NOMO-1 treated with DMSO at 0.1 percent for 48 hours (cell line): ENCODE measurements around the gene C1QTNF2.

ENCODE experiments used
- DNase-seq: peaks from one replicate; lab custom pipeline; 2025; ENCODE audit not compliant: unreplicated experiment; lab: John Stamatoyannopoulos, UW

C1QTNF2 gene

GRCh38 chr5:160375166-160375565 is 4.7 kb upstream of the C1QTNF2 start:
- no peak for DNase-seq

GRCh38 chr5:160371294-160371693 is 868 bp upstream of the C1QTNF2 start:
- no peak for DNase-seq

- DNase-seq, result no peak
These were observed 248 bp upstream of the C1QTNF2 start for GRCh38 chr5:160370713-160371034.

GRCh38 chr5:160367885-160368284 is 2.5 kb downstream of the C1QTNF2 start:
- no peak for DNase-seq

GRCh38 chr5:160367261-160367660 is 3.2 kb downstream of the C1QTNF2 start:
- DNase-seq, result no peak

GRCh38 chr5:160366230-160366629 is 4.2 kb downstream of the C1QTNF2 start:
- no peak for DNase-seq

GRCh38 chr5:160363660-160364395 is 6.6 kb downstream of the C1QTNF2 start:
- no peak for DNase-seq

GRCh38 chr5:160363211-160363610 is 7.2 kb downstream of the C1QTNF2 start:
- DNase-seq, result no peak

- DNase-seq, result no peak
These were observed 8.7 kb downstream of the C1QTNF2 start for GRCh38 chr5:160361624-160362228.

GRCh38 chr5:160360310-160360709 is 10.1 kb downstream of the C1QTNF2 start:
- no peak for DNase-seq

GRCh38 chr5:160359816-160360215 is 10.6 kb downstream of the C1QTNF2 start:
- no peak for DNase-seq

- DNase-seq, result no peak
These were observed 11.2 kb downstream of the C1QTNF2 start for GRCh38 chr5:160359242-160359641.

- no peak for DNase-seq
These were observed 12.5 kb downstream of the C1QTNF2 start for GRCh38 chr5:160357861-160358411.

GRCh38 chr5:160357394-160357793 is 13.0 kb downstream of the C1QTNF2 start:
- no peak for DNase-seq

- no peak for DNase-seq
These were observed 13.7 kb downstream of the C1QTNF2 start for GRCh38 chr5:160356550-160357347.

GRCh38 chr5:160354666-160355065 is 15.8 kb downstream of the C1QTNF2 start:
- no peak for DNase-seq

GRCh38 chr5:160353379-160353778 is 17.0 kb downstream of the C1QTNF2 start:
- DNase-seq, result no peak

GRCh38 chr5:160352308-160352707 is 18.1 kb downstream of the C1QTNF2 start:
- no peak for DNase-seq

GRCh38 chr5:160349935-160350303 is 20.5 kb downstream of the C1QTNF2 start:
- DNase-seq, result no peak

GRCh38 chr5:160349249-160349934 is 21.0 kb downstream of the C1QTNF2 start:
- no peak for DNase-seq

- DNase-seq, result no peak
These were observed 22.3 kb downstream of the C1QTNF2 start for GRCh38 chr5:160348080-160348479.
